ENCODE results near the gene IER3IP1.

GRCh38 chr18:47110492-47111274 lies 65.5 kb downstream of the IER3IP1 start:
- TF ChIP-seq EZH2phosphoT487 (IDR thresholded peaks at IDR 0.05; ENCODE audit: borderline replicate concordance, low read length) (no peak), CTCF (IDR thresholded peaks at IDR 0.05; ENCODE audit: low read depth, low read length, poor library complexity, severe bottlenecking) (no peak)
